Colonic mucosa (tissue), 4 donors: ENCODE measurements around the gene BDH1. TPM values are rescaled to one million over a fixed set of nuclear protein-coding genes. Genes with fewer than 3 reads are reported as not detected.

Experiments
- DNase-seq: peaks from one replicate; pipeline ENCODE4 v3.0.0-alpha.2; 2020
- H3K27ac ChIP-seq: fragments of 200-600 bp; one replicate; pipeline ENCODE4 v1.8.0; 2021
- H3K27me3 ChIP-seq: fragments of 200-600 bp; one replicate; pipeline ENCODE4 v1.8.0; 2021
- H3K36me3 ChIP-seq: fragments of 200-600 bp; one replicate; pipeline ENCODE4 v1.8.0; 2021
- H3K4me1 ChIP-seq: fragments of 200-600 bp; one replicate; pipeline ENCODE4 v1.8.0; 2021; ENCODE audit warnings: mild to moderate bottlenecking
- H3K4me3 ChIP-seq: fragments of 200-600 bp; one replicate; pipeline ENCODE4 v1.8.0; 2021
- H3K9ac ChIP-seq, 2 donors: one replicate each; pipeline ENCODE4 v1.7.0; 2013; ENCODE audit warnings: control low read depth in 2 of 2, low read depth in 2 of 2, low read length in 2 of 2
- H3K9me3 ChIP-seq: fragments of 200-600 bp; one replicate; pipeline ENCODE4 v1.8.0; 2021
- CTCF ChIP-seq: fragments of 200-600 bp; IDR thresholded peaks from one replicate; pipeline ENCODE4 v1.8.0; 2022; ENCODE audit warnings: antibody characterized with exemption, mild to moderate bottlenecking
- intact Hi-C: fragments of 100-400 bp; cut with DNase I; formaldehyde crosslinking; loops from one replicate; pipeline ENCODE4 v1.14.1; 2022
- total RNA-seq, 2 donors: library from RNA; stranded (reverse); fragmentation: NEBNext Ultra II Directional in 1 of 2; extraction: Animal tissue kit (Norgen Biotek cat#: 25700) in 1 of 2; gene quantifications; one replicate each; pipeline ENCODE4 v1.2.1, GENCODE V29; 2021
- donor health status: healthy.
- donor health status: DM: no; HTN: no; CAD: no.
- donor health status: DM: no; HTN: no; CAD: no.

The BDH1 gene
- total RNA-seq, 2 donors from 2014 or later: 154 to 180 TPM

- Histone ChIP-seq H3K4me1 (no peaks in the 10 kb centered on the region), H3K9me3 (no peaks in the 10 kb centered on the region), H3K4me3 (no peak overlapping the region), H3K27ac (no peak overlapping the region), H3K9ac (no peak overlapping the region), H3K36me3 (no peaks in the 10 kb centered on the region), H3K27me3 (no peaks in the 10 kb centered on the region)
- TF ChIP-seq CTCF: no peak
- intact Hi-C loops: no loop called here
- DNase-seq: no peak
These were observed 29.0 kb upstream of the BDH1 start for GRCh38 chr3:197584733-197585132.

- intact Hi-C loops: no loop called here
- H3K27ac ChIP-seq: no peak overlapping the region
- TF ChIP-seq CTCF: no peak
- no peak for DNase-seq
- H3K4me3 ChIP-seq: no peak overlapping the region
- H3K36me3 ChIP-seq: no peaks in the 10 kb centered on the region
- no peaks in the 10 kb centered on the region for H3K9me3 ChIP-seq
- H3K27me3 ChIP-seq: no peaks in the 10 kb centered on the region
- no peak overlapping the region for H3K9ac ChIP-seq
- H3K4me1 ChIP-seq: no peaks in the 10 kb centered on the region
These were observed 27.6 kb upstream of the BDH1 start for GRCh38 chr3:197583371-197583770.

GRCh38 chr3:197580253-197580691 is 24.5 kb upstream of the BDH1 start:
- TF ChIP-seq CTCF: no peak
- DNase-seq: no peak
- H3K4me1 ChIP-seq: no peaks in the 10 kb centered on the region
- no peak overlapping the region for H3K4me3 ChIP-seq
- no peak overlapping the region for H3K27ac ChIP-seq
- no peaks in the 10 kb centered on the region for H3K9me3 ChIP-seq
- H3K9ac ChIP-seq: no peak overlapping the region
- intact Hi-C loops: no loop called here
- H3K27me3 ChIP-seq: no peaks in the 10 kb centered on the region
- no peaks in the 10 kb centered on the region for H3K36me3 ChIP-seq

GRCh38 chr3:197578376-197578775 is 22.6 kb upstream of the BDH1 start:
- Histone ChIP-seq H3K27me3 (no peaks in the 10 kb centered on the region), H3K9ac (no peak overlapping the region), H3K4me3 (no peak overlapping the region), H3K4me1 (no peaks in the 10 kb centered on the region), H3K9me3 (no peaks in the 10 kb centered on the region), H3K27ac (no peak overlapping the region), H3K36me3 (no peaks in the 10 kb centered on the region)
- no peak for DNase-seq
- intact Hi-C loops: no loop called here
- no peak for TF ChIP-seq CTCF

GRCh38 chr3:197577366-197578074 is 21.8 kb upstream of the BDH1 start:
- Histone ChIP-seq H3K9me3 (no peaks in the 10 kb centered on the region), H3K27ac (no peak overlapping the region), H3K27me3 (no peaks in the 10 kb centered on the region), H3K4me3 (no peak overlapping the region), H3K9ac (no peak overlapping the region), H3K4me1 (no peaks in the 10 kb centered on the region), H3K36me3 (no peaks in the 10 kb centered on the region)
- no peak for TF ChIP-seq CTCF
- no peak for DNase-seq
- intact Hi-C loops: no loop called here
